Naive thymus-derived CD8-positive, alpha-beta T cell (primary cell): Measurements from ENCODE around the gene PXDN. TPM values are rescaled to one million over a fixed set of nuclear protein-coding genes. Genes with fewer than 3 reads are reported as not detected.
"Not testable (repeated sequence)": the region's sequence is repeated elsewhere in the genome, so short reads cannot be mapped to it uniquely, and the experiment has no call there.

ENCODE experiments used
- ATAC-seq, 2 donors: fragments of 150-1000 bp; cut with Tn5 transposase in 1 of 2; sonication (Bioruptor Pico), chemical (Tn5 transposase) in 1 of 2; 1 replicate in 1 of 2; 2 replicates in 1 of 2; pipeline ENCODE4 v1.10.0; 2021; ENCODE audit warnings: mild to moderate bottlenecking in 2 of 2, moderate library complexity in 2 of 2
- POLR2A ChIA-PET: fragments of 350-600 bp; sonication (Branson Sonifier 250); formaldehyde crosslinking; loops from one replicate; lab custom pipeline; 2021; ENCODE audit warnings: antibody characterized with exemption; lab: Charles Lee
- DNase-seq, 10 donors: peaks; one replicate each; pipeline versions ENCODE4 v3.0.0 to v3.0.0-alpha.2; 2020 to 2022
- H3K27ac Mint-ChIP-seq, 10 donors: one replicate each; pipeline ENCODE4 v1.8.0; 2020 to 2022; ENCODE audit warnings: mild to moderate bottlenecking in 10 of 10, mixed read lengths in 10 of 10, moderate library complexity in 4 of 10, inconsistent platforms in 1 of 10
- H3K27me3 Mint-ChIP-seq, 5 donors: one replicate each; pipeline ENCODE4 v1.8.0; 2021 to 2022; ENCODE audit warnings: mixed read lengths in 5 of 5
- H3K36me3 Mint-ChIP-seq, 3 donors: one replicate each; pipeline ENCODE4 v1.8.0; 2020 to 2022; ENCODE audit warnings: mixed read lengths in 3 of 3, mild to moderate bottlenecking in 2 of 3, inconsistent platforms in 1 of 3
- H3K4me1 Mint-ChIP-seq, 4 donors: one replicate each; pipeline ENCODE4 v1.8.0; 2021 to 2022; ENCODE audit warnings: mixed read lengths in 4 of 4
- H3K4me3 Mint-ChIP-seq, 10 donors: one replicate each; pipeline ENCODE4 v1.8.0; 2020 to 2022; ENCODE audit warnings: mild to moderate bottlenecking in 10 of 10, mixed read lengths in 10 of 10, moderate library complexity in 6 of 10, inconsistent platforms in 1 of 10
- H3K9me3 Mint-ChIP-seq, 9 donors: one replicate each; pipeline ENCODE4 v1.8.0; 2020 to 2022; ENCODE audit warnings: mixed read lengths in 9 of 9, mild to moderate bottlenecking in 3 of 9, inconsistent platforms in 1 of 9, moderate library complexity in 1 of 9
- polyA plus RNA-seq, 3 donors: library from polyadenylated mRNA; unstranded; fragments of 300-500 nt; fragmentation: Illumina TruSeq; gene quantifications; one replicate each; pipeline ENCODE4 v1.2.3, GENCODE V29; 2021
- total RNA-seq, 8 experiments: library from RNA in 2 of 8; stranded (reverse) in 2 of 8; gene quantifications; one replicate each; pipeline ENCODE4 v1.2.3 and lab custom pipeline; 2021 to 2026

PXDN gene
- total and polyA plus RNA-seq, 5 experiments from 2014 or later: 0.42 to 2.0 (median 1.4) TPM

- H3K9me3 Mint-ChIP-seq: peaks cover 0 to 15% (median 0%) of the 10 kb centered on the region in 9 donors
- no peak for ATAC-seq
- no peak overlapping the region for H3K27ac Mint-ChIP-seq
- H3K4me1 Mint-ChIP-seq: no peaks in the 10 kb centered on the region
- H3K36me3 Mint-ChIP-seq: no peaks in the 10 kb centered on the region
- DNase-seq: no peak
- no peak overlapping the region for H3K4me3 Mint-ChIP-seq
- POLR2A ChIA-PET: no interaction called here
- H3K27me3 Mint-ChIP-seq: peaks cover 0 to 13% (median 0%) of the 10 kb centered on the region in 5 donors
Measured at GRCh38 chr2:1721706-1722646, 22.3 kb downstream of the PXDN start.

GRCh38 chr2:1718339-1719220 is 25.7 kb downstream of the PXDN start:
- DNase-seq (no peak), ATAC-seq (no peak)
- no peak overlapping the region for H3K4me3 Mint-ChIP-seq
- no peaks in the 10 kb centered on the region for H3K4me1 Mint-ChIP-seq
- H3K27me3 Mint-ChIP-seq: peaks cover 0 to 23% (median 3%) of the 10 kb centered on the region in 5 donors
- H3K27ac Mint-ChIP-seq: no peak overlapping the region
- peaks cover 0 to 15% (median 0%) of the 10 kb centered on the region in 9 donors for H3K9me3 Mint-ChIP-seq
- H3K36me3 Mint-ChIP-seq: no peaks in the 10 kb centered on the region
- POLR2A ChIA-PET: no interaction called here

GRCh38 chr2:1717113-1717512 is 27.2 kb downstream of the PXDN start:
- H3K9me3 Mint-ChIP-seq: peaks cover 0 to 15% (median 0%) of the 10 kb centered on the region in 9 donors
- DNase-seq (no peak), ATAC-seq (no peak)
- no peak overlapping the region for H3K4me3 Mint-ChIP-seq
- POLR2A ChIA-PET: no interaction called here
- H3K27me3 Mint-ChIP-seq: peaks cover 0 to 27% (median 6%) of the 10 kb centered on the region in 5 donors
- no peaks in the 10 kb centered on the region for H3K36me3 Mint-ChIP-seq
- H3K4me1 Mint-ChIP-seq: no peaks in the 10 kb centered on the region
- H3K27ac Mint-ChIP-seq: no peak overlapping the region

DNA sequence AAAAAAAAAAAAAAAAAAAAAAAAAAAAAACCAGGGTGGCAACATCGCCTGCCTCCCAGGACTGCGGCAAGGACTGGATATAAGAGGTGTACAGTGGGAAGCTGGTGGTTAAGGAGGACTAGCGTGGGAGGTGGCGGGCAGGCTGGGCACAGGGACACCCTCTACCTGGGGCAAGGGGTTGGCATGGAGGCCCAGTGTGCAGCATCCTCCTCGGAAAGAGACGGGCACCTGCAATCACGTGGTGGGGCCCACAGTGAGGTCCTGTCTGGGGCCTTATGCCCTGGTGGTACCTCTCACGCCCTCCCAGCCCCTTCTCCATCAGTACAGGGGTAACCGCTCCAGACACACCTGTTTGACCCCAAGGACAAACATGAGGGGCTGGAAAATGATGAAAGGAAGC is 27.9 kb downstream of the PXDN start:
- POLR2A ChIA-PET: no interaction called here
- Mint-ChIP-seq H3K36me3 (no peaks in the 10 kb centered on the region), H3K27me3 (peaks cover 0 to 30% (median 7%) of the 10 kb centered on the region in 5 donors), H3K27ac (no peak overlapping the region), H3K9me3 (peaks cover 0 to 15% (median 0%) of the 10 kb centered on the region in 9 donors), H3K4me1 (no peaks in the 10 kb centered on the region), H3K4me3 (no peak overlapping the region)
- DNase-seq: no peak
- ATAC-seq: no peak

- POLR2A ChIA-PET, H3K4me1 Mint-ChIP-seq, ATAC-seq, H3K36me3 Mint-ChIP-seq, DNase-seq, H3K27ac Mint-ChIP-seq, H3K4me3 Mint-ChIP-seq: not testable (repeated sequence)
- peaks cover 0 to 30% (median 7%) of the 10 kb centered on the region in 5 donors for H3K27me3 Mint-ChIP-seq
- H3K9me3 Mint-ChIP-seq: peaks cover 0 to 15% (median 0%) of the 10 kb centered on the region in 9 donors
Measured at GRCh38 chr2:1716014-1716305, 28.4 kb downstream of the PXDN start.

- H3K4me1 Mint-ChIP-seq: no peaks in the 10 kb centered on the region
- ATAC-seq (no peak), DNase-seq (no peak)
- POLR2A ChIA-PET: no interaction called here
- H3K36me3 Mint-ChIP-seq: no peaks in the 10 kb centered on the region
- peaks cover 0 to 15% (median 0%) of the 10 kb centered on the region in 9 donors for H3K9me3 Mint-ChIP-seq
- H3K4me3 Mint-ChIP-seq: no peak overlapping the region
- H3K27me3 Mint-ChIP-seq: peaks cover 0 to 27% (median 7%) of the 10 kb centered on the region in 5 donors
- H3K27ac Mint-ChIP-seq: no peak overlapping the region
Measured at GRCh38 chr2:1715184-1716013, 28.9 kb downstream of the PXDN start.

DNA sequence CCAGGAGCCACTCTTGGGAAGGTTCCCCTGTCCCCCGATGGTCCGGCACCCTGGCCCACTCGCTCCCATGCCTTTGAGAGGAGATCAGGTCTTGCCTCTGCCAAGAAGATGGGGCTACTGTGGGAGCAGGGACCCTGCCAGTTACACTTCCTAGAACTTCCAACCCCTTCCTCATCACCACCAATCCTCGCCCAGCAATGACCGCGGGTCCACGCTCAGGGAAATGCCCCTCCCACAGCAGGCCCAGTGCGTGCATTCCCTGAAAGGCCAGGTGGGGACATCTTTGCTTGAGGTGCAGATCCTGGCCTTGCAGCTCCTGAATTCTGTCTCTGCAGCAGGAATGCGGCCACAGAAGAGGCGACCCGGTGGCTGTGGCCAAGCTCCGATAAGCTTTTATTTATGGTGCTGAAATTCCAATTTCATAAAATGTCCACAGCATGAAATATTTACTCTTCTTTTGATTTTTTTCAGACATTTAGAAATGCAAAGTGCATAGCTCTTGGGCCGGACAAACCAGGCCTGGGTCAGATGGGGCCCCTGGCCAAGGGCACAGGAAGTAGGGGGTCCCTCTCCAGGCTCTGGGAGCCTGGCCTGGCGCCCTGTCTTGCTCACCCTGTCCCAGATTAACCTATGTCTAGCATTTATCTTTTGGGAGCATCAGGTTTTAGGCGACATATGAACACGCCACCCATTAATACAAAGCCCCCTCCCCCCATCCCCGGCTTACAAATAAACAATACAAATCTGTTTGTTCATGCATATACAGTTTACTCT is 29.8 kb downstream of the PXDN start:
- Mint-ChIP-seq H3K9me3 (peaks cover 0 to 15% (median 0%) of the 10 kb centered on the region in 9 donors), H3K4me1 (no peaks in the 10 kb centered on the region), H3K4me3 (no peak overlapping the region), H3K36me3 (no peaks in the 10 kb centered on the region), H3K27me3 (peaks cover 0 to 26% (median 7%) of the 10 kb centered on the region in 5 donors), H3K27ac (no peak overlapping the region)
- POLR2A ChIA-PET: no interaction called here
- DNase-seq (no peak), ATAC-seq (no peak)

DNA sequence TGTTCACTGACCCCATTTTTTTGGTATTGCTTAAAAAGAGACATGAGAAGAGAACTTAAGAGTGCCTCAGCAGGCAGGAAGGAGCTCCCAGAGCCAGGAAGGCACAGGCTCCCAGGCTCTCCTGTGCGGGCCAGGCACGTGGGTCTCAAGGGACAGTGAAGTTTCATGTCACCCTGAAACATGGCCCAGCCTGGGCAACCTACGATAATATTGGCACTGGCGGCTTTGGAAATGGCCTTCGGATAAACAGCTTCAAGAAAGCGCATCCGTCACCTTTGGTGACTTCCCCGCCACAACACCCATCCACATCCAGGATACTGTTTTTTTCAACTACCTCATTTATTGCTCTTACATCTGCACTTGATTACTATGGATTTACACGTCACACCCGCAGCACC is 30.5 kb downstream of the PXDN start:
- Mint-ChIP-seq H3K27me3 (peaks cover 0 to 26% (median 7%) of the 10 kb centered on the region in 5 donors), H3K4me3 (no peak overlapping the region), H3K9me3 (peaks cover 0 to 15% (median 0%) of the 10 kb centered on the region in 9 donors), H3K36me3 (no peaks in the 10 kb centered on the region), H3K4me1 (no peaks in the 10 kb centered on the region), H3K27ac (no peak overlapping the region)
- ATAC-seq (no peak), DNase-seq (no peak)
- POLR2A ChIA-PET: no interaction called here

DNA sequence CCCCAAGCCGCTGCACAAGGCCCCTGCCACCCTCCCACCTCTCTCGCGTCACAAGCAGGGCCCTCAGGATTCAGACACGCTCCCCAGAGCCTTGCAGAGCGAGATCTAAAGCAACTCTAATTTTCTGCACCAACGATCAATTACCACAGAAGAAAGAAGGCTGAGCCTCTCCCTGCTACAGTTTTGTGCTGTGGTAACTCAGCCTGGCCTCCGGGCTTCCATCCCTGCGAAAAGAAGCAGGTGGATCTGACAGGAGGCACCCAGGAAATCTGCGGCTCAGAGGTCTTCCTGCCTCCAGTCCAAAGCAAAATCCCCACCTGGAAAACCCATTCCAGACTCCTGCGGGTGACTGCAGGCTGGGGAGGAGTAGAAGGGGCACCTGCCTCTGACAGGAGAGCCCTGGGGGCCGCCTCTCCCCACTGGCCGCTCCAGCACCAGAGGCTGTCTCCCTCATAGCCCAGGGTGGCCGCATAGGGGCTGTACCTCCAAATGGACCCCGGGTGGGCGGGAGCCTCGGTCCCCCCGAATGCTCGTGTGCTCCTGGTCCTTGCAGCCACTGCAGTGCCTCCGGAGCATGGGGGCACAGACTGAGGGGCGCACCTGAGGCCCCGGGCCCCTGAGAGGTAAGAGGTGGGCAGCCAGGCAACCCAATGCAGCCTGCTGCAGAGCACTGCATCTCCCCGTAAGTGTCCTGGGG is 31.0 kb downstream of the PXDN start:
- no peak for ATAC-seq
- Mint-ChIP-seq H3K36me3 (no peaks in the 10 kb centered on the region), H3K27me3 (peaks cover 0 to 26% (median 7%) of the 10 kb centered on the region in 5 donors), H3K27ac (no peak overlapping the region), H3K4me3 (no peak overlapping the region), H3K4me1 (no peaks in the 10 kb centered on the region), H3K9me3 (peaks cover 0 to 11% (median 0%) of the 10 kb centered on the region in 9 donors)
- POLR2A ChIA-PET: no interaction called here
- DNase-seq: no peak

DNA sequence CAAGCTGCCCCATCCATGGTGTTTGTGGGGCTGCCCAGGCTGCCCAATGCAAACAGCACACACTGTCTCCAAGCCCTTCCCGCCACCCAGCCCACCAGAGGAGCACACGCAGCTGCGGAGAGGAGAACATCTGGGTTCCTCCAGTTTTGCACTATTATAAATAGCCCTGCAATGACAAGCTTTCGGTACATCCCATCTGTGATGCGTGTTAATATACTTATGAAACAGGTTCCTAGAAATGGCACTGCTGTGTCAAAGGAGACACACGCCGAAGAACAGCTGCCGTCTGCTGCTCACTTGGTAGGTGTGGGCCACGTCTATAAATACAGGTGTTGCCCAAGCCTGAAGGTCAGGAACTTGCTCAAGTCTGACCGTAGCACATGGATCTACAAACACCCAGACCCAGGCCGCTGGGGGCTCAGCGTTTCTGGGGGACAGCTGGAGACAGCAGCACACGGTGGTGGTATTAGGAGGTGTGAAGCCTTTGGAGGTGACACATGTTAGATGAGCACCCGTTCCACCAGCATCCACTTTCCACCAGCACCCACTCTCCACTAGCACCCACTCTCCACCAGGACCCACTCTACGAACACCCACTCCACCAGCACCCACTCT is 34.3 kb downstream of the PXDN start:
- Mint-ChIP-seq H3K36me3 (no peaks in the 10 kb centered on the region), H3K4me1 (peaks cover 2 to 7% (median 5%) of the 10 kb centered on the region in 4 donors), H3K4me3 (no peak overlapping the region), H3K27ac (no peak overlapping the region), H3K27me3 (peaks cover 0 to 17% (median 7%) of the 10 kb centered on the region in 5 donors), H3K9me3 (no peaks in the 10 kb centered on the region)
- DNase-seq (no peak), ATAC-seq (no peak)
- POLR2A ChIA-PET: no interaction called here

DNA sequence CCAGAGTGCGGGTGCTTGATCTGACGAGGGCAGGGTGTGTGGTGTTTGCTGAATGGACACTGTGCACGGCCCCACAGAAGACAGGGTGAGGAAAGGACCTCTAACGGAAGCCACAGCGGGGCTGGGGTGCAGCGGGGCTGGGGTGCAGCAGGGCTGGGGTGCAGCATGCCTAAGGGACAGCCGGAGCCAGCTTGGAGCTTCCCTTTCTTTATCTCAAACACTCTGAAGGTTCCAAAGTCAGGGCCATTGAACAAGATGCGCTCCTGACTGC is 35.0 kb downstream of the PXDN start:
- Mint-ChIP-seq H3K4me3 (no peak overlapping the region), H3K36me3 (no peaks in the 10 kb centered on the region), H3K4me1 (peaks cover 2 to 7% (median 5%) of the 10 kb centered on the region in 4 donors), H3K9me3 (no peaks in the 10 kb centered on the region), H3K27me3 (peaks cover 0 to 12% (median 7%) of the 10 kb centered on the region in 5 donors), H3K27ac (no peak overlapping the region)
- DNase-seq (no peak), ATAC-seq (no peak)
- POLR2A ChIA-PET: no interaction called here
